NCI-H345 treated with DMSO at 0.1 percent for 48 hours (cell line): ENCODE data around the gene LRGUK.
"Not testable (repeated sequence)": the region's sequence is repeated elsewhere in the genome, so short reads cannot be mapped to it uniquely, and the experiment has no call there.

Experiments used
- DNase-seq: peaks from one replicate; lab custom pipeline; 2025; ENCODE audit not compliant: unreplicated experiment; lab: John Stamatoyannopoulos, UW

The LRGUK gene

DNA sequence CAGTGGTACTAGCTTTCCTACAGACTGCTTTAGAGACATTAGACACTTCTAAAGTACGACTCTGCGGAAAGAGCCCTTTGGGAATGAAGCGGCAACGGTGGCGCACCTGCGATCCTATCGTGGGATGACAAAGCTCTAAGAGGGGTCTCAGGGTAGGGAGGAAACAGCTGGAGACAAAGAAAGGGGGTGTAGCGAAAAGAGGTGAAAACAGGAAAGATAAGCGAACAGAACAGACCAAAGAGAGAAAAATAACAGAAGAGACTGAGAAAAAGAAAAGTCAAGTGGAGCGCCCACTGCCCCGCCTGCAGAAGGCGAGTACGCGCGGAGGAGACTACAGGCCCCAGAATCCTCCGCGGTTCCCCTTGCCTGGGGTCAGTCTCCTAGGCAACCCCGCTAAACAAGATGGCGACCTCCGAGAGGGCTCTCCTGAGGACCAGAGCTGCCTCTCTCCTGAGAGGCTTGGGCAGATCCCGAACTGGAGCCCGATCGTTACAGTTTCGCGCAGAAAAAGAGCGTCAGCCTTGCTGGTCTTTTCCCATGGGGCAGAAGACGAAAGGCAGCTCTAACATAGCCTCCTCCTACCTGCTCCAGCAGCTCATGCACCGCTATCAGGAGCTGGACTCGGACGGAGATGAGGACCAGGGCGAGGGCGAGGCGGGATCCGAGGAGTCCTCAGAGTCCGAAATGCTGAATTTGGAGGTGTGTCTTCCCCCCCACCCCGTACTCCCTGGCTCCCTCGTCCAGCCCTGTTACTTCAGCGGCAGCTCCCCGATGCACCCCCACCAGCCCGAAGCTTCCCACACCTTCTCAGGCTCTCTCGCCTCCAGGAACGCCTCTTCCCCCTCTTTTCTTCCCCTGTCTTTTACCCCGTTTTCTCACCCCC is at the start of gene LRGUK:
LRGUK (plus strand) TSS at position 375 of the 883 bp plus-strand sequence; CDS start at position 403, 28 bp downstream.
- DNase-seq = peak; percentile 86

DNA sequence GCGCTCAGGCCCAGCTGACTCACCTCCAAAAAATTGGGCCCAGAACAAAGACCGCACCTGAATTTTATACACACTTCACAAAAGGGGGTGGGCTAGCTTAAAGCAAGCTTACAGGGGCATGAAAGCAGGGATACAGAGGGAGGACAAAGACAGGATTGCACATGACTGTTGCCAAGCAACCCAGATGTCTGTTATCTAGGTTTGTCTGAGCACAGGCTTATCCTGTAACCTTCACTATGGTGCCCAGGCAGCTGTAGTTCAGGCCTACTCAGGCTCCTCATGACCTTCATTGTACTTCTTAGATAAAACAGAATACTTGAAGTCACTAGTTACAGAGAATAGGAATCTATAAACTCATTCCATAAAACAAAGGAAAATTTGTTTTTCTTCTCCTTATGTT is 49.6 kb upstream of the LRGUK start:
- DNase-seq = not testable (repeated sequence)

DNA sequence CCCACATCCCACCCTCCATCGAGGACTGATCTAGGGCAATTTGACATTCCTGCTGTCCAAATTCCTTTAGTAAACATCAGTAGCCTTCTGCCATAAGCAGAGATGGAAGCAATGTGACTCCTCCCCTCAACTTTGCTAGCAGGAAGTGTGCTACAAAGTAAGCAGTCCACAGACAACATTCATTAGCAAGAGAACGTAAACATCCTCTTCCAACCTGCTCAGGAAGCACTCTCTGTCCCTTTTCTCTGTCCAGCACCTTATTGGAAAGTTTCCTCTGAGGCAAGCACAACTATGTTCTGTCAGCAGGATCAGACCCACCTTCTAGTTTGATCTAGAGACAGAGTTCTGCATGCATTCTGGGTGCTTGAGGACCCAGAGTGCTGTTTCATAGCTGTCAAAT is 48.1 kb upstream of the LRGUK start:
- DNase-seq = no peak

- no peak for DNase-seq
These were observed 45.4 kb upstream of the LRGUK start for GRCh38 chr7:134081695-134082094.

DNA sequence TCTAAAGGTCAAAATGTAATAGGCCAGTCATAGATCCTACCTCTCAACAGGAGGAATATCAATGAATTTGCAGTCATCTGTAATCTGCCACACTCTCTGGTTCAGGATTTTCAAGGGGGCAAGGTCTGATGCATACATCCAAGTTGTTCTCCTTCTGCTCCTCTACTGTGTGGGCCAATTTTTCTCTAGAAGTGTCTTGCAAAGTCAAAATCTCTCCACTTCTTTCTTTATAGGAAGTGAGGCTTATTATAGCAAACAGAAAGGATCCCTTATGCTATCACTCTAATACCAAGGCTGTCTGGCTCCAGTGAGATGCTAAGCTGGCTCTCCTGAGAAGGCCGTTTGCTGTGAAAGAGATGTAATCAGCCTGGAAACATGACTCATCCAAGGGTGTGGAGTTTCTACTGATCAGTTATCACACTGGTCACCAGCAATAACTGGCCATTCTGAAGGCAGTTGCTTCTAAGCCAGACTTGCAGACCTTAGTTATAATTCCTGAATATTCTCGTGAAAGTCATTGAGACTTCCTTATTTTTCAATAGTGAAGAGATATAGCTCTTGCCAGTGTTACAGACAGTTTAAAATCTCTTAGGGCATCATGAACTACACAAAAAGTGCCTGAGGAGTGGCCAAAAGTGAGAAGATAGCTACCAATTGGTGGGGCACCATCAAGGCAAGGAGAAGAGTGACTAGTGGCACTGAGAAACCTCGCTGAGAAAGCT is 43.2 kb upstream of the LRGUK start:
- no peak for DNase-seq

- no peak for DNase-seq
These were observed 42.5 kb upstream of the LRGUK start for GRCh38 chr7:134084488-134085144.

DNA sequence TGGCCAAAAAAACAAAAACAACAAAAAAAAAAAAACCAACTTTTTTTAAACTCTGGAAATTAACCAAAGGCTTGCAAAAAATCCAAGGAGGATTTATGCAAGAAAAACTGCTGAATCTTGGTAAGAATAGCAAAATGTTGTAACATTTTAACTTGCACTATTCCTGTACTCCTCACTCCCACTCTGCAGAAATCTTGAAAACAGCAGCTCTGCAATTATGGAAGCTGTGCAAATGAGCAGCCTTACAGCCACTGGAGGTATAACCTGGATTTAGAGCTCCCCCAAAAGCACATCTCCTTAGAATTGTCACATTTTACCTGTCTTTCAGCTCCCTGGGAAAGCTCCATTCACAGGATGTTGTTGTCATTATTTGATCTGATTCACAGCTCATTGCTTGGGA is 41.8 kb upstream of the LRGUK start:
- no peak for DNase-seq

GRCh38 chr7:134086998-134087735 is 40.0 kb upstream of the LRGUK start:
- no peak for DNase-seq

GRCh38 chr7:134088199-134088598 is 38.9 kb upstream of the LRGUK start:
- no peak for DNase-seq

GRCh38 chr7:134089446-134089845 is 37.7 kb upstream of the LRGUK start:
- DNase-seq = no peak

DNA sequence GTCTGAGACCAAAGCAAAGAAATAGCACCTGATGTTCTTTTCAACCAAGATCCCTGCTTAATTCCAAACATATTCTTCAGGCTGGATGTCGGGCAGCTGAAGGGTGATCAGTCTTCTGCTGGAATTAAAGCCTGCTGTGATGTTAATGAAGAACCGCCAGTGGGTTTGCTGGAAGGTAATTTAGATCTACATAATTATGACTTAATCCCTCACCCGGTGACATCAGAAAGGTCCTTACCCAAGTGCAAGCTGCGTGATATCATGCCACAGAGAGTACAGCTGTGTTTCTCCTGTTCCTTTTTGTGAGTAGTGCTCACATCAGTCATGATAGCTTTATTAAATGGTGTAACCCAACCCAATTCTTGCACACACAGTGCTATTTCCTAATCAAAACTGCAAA is 29.1 kb upstream of the LRGUK start:
- DNase-seq = no peak

GRCh38 chr7:134101716-134102115 is 25.4 kb upstream of the LRGUK start:
- no peak for DNase-seq

DNA sequence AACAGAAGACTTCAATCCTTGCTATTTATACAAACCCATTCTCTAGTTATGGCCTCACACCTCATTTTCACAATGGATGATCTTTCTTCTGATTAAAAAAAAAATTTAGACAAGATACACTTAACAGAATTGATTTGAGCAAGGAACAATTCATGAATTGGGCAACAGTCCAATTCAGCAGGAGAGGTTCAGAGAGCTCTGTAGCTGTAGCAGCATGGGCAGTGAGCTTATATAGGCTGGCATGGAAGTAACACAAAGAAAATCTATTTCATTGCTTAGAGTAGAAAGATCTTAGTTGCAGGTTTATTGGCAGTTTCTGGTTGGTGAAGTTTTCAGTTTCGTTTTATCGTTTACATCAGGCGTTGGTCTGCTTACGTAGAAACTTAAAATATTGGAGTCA is 23.0 kb upstream of the LRGUK start:
- no peak for DNase-seq

- no peak for DNase-seq
These were observed 21.3 kb upstream of the LRGUK start for GRCh38 chr7:134105841-134106240.

- no peak for DNase-seq
These were observed 18.3 kb upstream of the LRGUK start for GRCh38 chr7:134108802-134109201.

- no peak for DNase-seq
These were observed 13.5 kb upstream of the LRGUK start for GRCh38 chr7:134113655-134114054.

GRCh38 chr7:134114992-134115391 is 12.1 kb upstream of the LRGUK start:
- no peak for DNase-seq

DNA sequence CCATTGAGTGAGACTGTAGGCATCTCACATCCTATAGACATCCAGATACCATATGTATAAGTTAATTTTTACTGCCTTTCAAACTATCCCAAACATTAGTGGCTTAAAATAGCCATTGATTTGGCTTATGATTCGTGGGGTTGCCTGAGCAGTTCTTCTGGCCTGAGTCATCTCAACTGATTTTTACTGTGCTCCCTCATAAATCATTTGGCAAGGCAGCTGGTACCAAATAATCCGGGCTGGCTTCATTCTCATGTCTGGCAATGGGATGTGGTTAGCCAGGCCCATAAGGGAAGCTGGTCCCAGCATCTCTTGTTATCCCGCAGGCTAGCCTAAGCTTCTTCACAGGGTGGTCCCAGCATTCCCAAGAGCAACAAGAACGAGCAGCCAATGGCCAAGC is 6.7 kb upstream of the LRGUK start:
- DNase-seq = no peak

GRCh38 chr7:134121632-134122139 is 5.5 kb upstream of the LRGUK start:
- no peak for DNase-seq

- no peak for DNase-seq
These were observed 4.2 kb upstream of the LRGUK start for GRCh38 chr7:134122980-134123379.

DNA sequence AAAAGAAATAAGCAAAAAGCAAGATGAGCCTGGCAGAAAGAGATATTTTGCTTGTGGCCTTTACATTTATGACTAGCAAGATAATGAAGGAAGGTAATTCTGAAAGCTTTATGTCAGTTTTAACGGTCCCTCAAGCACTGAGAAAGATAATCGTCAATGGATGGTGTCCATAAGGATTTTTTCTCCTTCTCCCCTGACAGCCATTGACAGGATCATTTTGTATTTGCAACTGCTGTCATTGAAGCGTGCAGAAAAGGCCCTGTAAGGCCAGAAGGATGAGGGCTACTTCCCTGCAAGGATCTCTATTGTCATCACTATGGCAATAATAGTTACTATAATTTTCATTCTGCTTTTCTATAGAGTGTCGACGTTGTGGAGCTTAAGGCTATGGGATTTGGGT is 994 bp upstream of the LRGUK start:
- DNase-seq = no peak
